ENCODE results near the gene ZNF219. TPM values are rescaled to one million over a fixed set of nuclear protein-coding genes. Genes with fewer than 3 reads are reported as not detected.

The ZNF219 gene
- total RNA-seq, 2 experiments from 2014 or later = 5.8 to 5.9 TPM

- peaks cover 36% of the 10 kb centered on the region for H3K4me1 Mint-ChIP-seq
- H3K36me3 Mint-ChIP-seq = peaks cover 4% of the 10 kb centered on the region
- H3K27me3 Mint-ChIP-seq = peaks cover 21% of the 10 kb centered on the region
- H3K4me3 Mint-ChIP-seq = peak overlapping the region; percentile 73
- peak overlapping the region; percentile 8 for H3K27ac Mint-ChIP-seq
- ATAC-seq (no peak), DNase-seq (no peak)
- no peaks in the 10 kb centered on the region for H3K9me3 Mint-ChIP-seq (ENCODE audit: low read depth)
- CTCF ChIA-PET = interaction anchor here (0.6 to 12.5 kb wide), 6 partner anchors 8 to 84 kb away, joined by 5 to 339 read pairs (median 57); no protein-coding TSS in a partner anchor
Observed at GRCh38 chr14:21098892-21099595, 589 bp upstream of the ZNF219 start.

- CTCF ChIA-PET = interaction anchor here (1.0 to 7.8 kb wide), 6 partner anchors 10 to 92 kb away, joined by 3 to 170 read pairs (median 6); partner anchors contain the start of gene ARHGEF40
- ATAC-seq (no peak), DNase-seq (no peak)
- H3K27ac Mint-ChIP-seq = no peak overlapping the region
- H3K4me1 Mint-ChIP-seq = peaks cover 31% of the 10 kb centered on the region
- peaks cover 21% of the 10 kb centered on the region for H3K27me3 Mint-ChIP-seq
- H3K36me3 Mint-ChIP-seq = peaks cover 2% of the 10 kb centered on the region
- no peak overlapping the region for H3K4me3 Mint-ChIP-seq
- H3K9me3 Mint-ChIP-seq (ENCODE audit: low read depth) = no peaks in the 10 kb centered on the region
Observed at GRCh38 chr14:21097636-21098075, 799 bp downstream of the ZNF219 start.

GRCh38 chr14:21096978-21097635 lies 1.3 kb downstream of the ZNF219 start:
- ATAC-seq (no peak), DNase-seq (no peak)
- Mint-ChIP-seq H3K27ac (no peak overlapping the region), H3K27me3 (peaks cover 21% of the 10 kb centered on the region), H3K4me3 (peak overlapping the region; percentile 15), H3K9me3 (ENCODE audit: low read depth) (no peaks in the 10 kb centered on the region), H3K4me1 (peaks cover 29% of the 10 kb centered on the region), H3K36me3 (peaks cover 2% of the 10 kb centered on the region)
- CTCF ChIA-PET = interaction anchor here (1.0 to 11.6 kb wide), 8 partner anchors 8 to 126 kb away, joined by 3 to 339 read pairs (median 6); partner anchors contain the start of genes ARHGEF40 and TMEM253

GRCh38 chr14:21096438-21096837 lies 2.0 kb downstream of the ZNF219 start:
- H3K27ac Mint-ChIP-seq = no peak overlapping the region
- peaks cover 21% of the 10 kb centered on the region for H3K27me3 Mint-ChIP-seq
- no peaks in the 10 kb centered on the region for H3K9me3 Mint-ChIP-seq (ENCODE audit: low read depth)
- ATAC-seq = no peak
- H3K4me1 Mint-ChIP-seq = peaks cover 22% of the 10 kb centered on the region
- DNase-seq = no peak
- no peak overlapping the region for H3K4me3 Mint-ChIP-seq
- CTCF ChIA-PET = interaction anchor here (1.1 to 11.6 kb wide), 7 partner anchors 9 to 126 kb away, joined by 3 to 339 read pairs (median 9); partner anchors contain the start of genes ARHGEF40 and TMEM253
- peaks cover 2% of the 10 kb centered on the region for H3K36me3 Mint-ChIP-seq

- Mint-ChIP-seq H3K36me3 (peaks cover 2% of the 10 kb centered on the region), H3K4me3 (no peak overlapping the region), H3K9me3 (ENCODE audit: low read depth) (no peaks in the 10 kb centered on the region), H3K27ac (no peak overlapping the region), H3K4me1 (peaks cover 21% of the 10 kb centered on the region), H3K27me3 (peaks cover 21% of the 10 kb centered on the region)
- CTCF ChIA-PET = interaction anchor here (0.7 to 11.6 kb wide), 8 partner anchors 10 to 125 kb away, joined by 3 to 339 read pairs (median 7); partner anchors contain the start of gene TMEM253
- no peak for ATAC-seq
- DNase-seq = no peak
Observed at GRCh38 chr14:21095430-21096205, 2.8 kb downstream of the ZNF219 start.

- CTCF ChIA-PET = interaction anchor here (1.3 to 11.6 kb wide), 9 partner anchors 11 to 123 kb away, joined by 5 to 339 read pairs (median 13); partner anchors contain the start of genes ARHGEF40 and TMEM253
- peaks cover 2% of the 10 kb centered on the region for H3K36me3 Mint-ChIP-seq
- no peak for ATAC-seq
Observed at GRCh38 chr14:21093769-21094681, 4.4 kb downstream of the ZNF219 start.

GRCh38 chr14:21093018-21093417 lies 5.4 kb downstream of the ZNF219 start:
- ATAC-seq = no peak
- Mint-ChIP-seq H3K27ac (no peak overlapping the region), H3K9me3 (ENCODE audit: low read depth) (no peaks in the 10 kb centered on the region), H3K27me3 (peaks cover 7% of the 10 kb centered on the region), H3K36me3 (no peaks in the 10 kb centered on the region), H3K4me1 (peaks cover 14% of the 10 kb centered on the region), H3K4me3 (no peak overlapping the region)
- CTCF ChIA-PET = interaction anchor here (1.0 to 11.6 kb wide), 27 partner anchors 9 to 122 kb away, joined by 3 to 339 read pairs (median 6); partner anchors contain the start of genes ARHGEF40, NDRG2, RNASE13 and RNASE8
- no peak for DNase-seq

More at GRCh38 chr14:21093769-21094681, 4.4 kb downstream of the ZNF219 start:
- no peak overlapping the region for H3K27ac Mint-ChIP-seq
- DNase-seq = no peak
- H3K9me3 Mint-ChIP-seq (ENCODE audit: low read depth) = no peaks in the 10 kb centered on the region
- peaks cover 12% of the 10 kb centered on the region for H3K4me1 Mint-ChIP-seq
- peaks cover 11% of the 10 kb centered on the region for H3K27me3 Mint-ChIP-seq
- H3K4me3 Mint-ChIP-seq = no peak overlapping the region

GRCh38 chr14:21092273-21093011 lies 6.0 kb downstream of the ZNF219 start:
- DNase-seq (peak; percentile 91), ATAC-seq (peak; percentile 85)
- Mint-ChIP-seq H3K27me3 (peaks cover 7% of the 10 kb centered on the region), H3K27ac (no peak overlapping the region), H3K36me3 (no peaks in the 10 kb centered on the region), H3K9me3 (ENCODE audit: low read depth) (no peaks in the 10 kb centered on the region), H3K4me3 (no peak overlapping the region), H3K4me1 (peaks cover 20% of the 10 kb centered on the region)
- CTCF ChIA-PET = interaction anchor here (0.5 to 11.6 kb wide), 32 partner anchors 8 to 348 kb away, joined by 3 to 339 read pairs (median 6); partner anchors contain the start of genes ARHGEF40, NDRG2, RNASE13 and RNASE8

- no peak overlapping the region for H3K27ac Mint-ChIP-seq
- H3K27me3 Mint-ChIP-seq = peaks cover 1% of the 10 kb centered on the region
- H3K9me3 Mint-ChIP-seq (ENCODE audit: low read depth) = no peaks in the 10 kb centered on the region
- H3K4me1 Mint-ChIP-seq = peaks cover 25% of the 10 kb centered on the region
- no peaks in the 10 kb centered on the region for H3K36me3 Mint-ChIP-seq
- ATAC-seq (no peak), DNase-seq (no peak)
- H3K4me3 Mint-ChIP-seq = no peak overlapping the region
- CTCF ChIA-PET = interaction anchor here (0.5 to 11.6 kb wide), 31 partner anchors 8 to 347 kb away, joined by 3 to 339 read pairs (median 6); partner anchors contain the start of genes ARHGEF40, NDRG2, RNASE13 and RNASE8
Observed at GRCh38 chr14:21091821-21092272, 6.6 kb downstream of the ZNF219 start.

GRCh38 chr14:21090940-21091663 lies 7.4 kb downstream of the ZNF219 start:
- ATAC-seq (no peak), DNase-seq (no peak)
- Mint-ChIP-seq H3K4me1 (peaks cover 30% of the 10 kb centered on the region), H3K27ac (no peak overlapping the region), H3K27me3 (no peaks in the 10 kb centered on the region), H3K9me3 (ENCODE audit: low read depth) (no peaks in the 10 kb centered on the region), H3K4me3 (no peak overlapping the region), H3K36me3 (no peaks in the 10 kb centered on the region)
- CTCF ChIA-PET = interaction anchor here (0.7 to 11.6 kb wide), 15 partner anchors 10 to 117 kb away, joined by 3 to 339 read pairs (median 8); partner anchors contain the start of genes ARHGEF40 and TMEM253
